ENCODE measurements around the gene GAPDH. TPM values are rescaled to one million over a fixed set of nuclear protein-coding genes. Genes with fewer than 3 reads are reported as not detected.
"Not testable (repeated sequence)": the region's sequence is repeated elsewhere in the genome, so short reads cannot be mapped to it uniquely, and the experiment has no call there.

GAPDH gene
- total and polyA plus RNA-seq, 8 donors: 579 to 2,765 (median 1,254) TPM

GRCh38 chr12:6536894-6537579 lies 2.7 kb downstream of the GAPDH start:
- peaks cover 63 to 87% (median 72%) of the 10 kb centered on the region in 4 donors for H3K4me1 ChIP-seq
- TF ChIP-seq, protein P1, sequence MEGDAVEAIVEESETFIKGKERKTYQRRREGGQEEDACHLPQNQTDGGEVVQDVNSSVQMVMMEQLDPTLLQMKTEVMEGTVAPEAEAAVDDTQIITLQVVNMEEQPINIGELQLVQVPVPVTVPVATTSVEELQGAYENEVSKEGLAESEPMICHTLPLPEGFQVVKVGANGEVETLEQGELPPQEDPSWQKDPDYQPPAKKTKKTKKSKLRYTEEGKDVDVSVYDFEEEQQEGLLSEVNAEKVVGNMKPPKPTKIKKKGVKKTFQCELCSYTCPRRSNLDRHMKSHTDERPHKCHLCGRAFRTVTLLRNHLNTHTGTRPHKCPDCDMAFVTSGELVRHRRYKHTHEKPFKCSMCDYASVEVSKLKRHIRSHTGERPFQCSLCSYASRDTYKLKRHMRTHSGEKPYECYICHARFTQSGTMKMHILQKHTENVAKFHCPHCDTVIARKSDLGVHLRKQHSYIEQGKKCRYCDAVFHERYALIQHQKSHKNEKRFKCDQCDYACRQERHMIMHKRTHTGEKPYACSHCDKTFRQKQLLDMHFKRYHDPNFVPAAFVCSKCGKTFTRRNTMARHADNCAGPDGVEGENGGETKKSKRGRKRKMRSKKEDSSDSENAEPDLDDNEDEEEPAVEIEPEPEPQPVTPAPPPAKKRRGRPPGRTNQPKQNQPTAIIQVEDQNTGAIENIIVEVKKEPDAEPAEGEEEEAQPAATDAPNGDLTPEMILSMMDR (IDR thresholded peaks at IDR 0.05): no peak
- TF ChIP-seq EP300 (IDR thresholded peaks at IDR 0.05): no peak
- TF ChIP-seq POLR2AphosphoS5 (IDR thresholded peaks at IDR 0.05): no peak
- no peak for TF ChIP-seq POLR2A (IDR thresholded peaks at IDR 0.05)
- H3K27ac ChIP-seq: peak overlapping the region in 4 of 5 donors; percentile 95 to 100 (median 96)
- peak in 1 of 2 donors; percentile 12 for DNase-seq
- H3K4me3 ChIP-seq: peak overlapping the region in 2 of 4 donors; percentile 80 to 97
- no peaks in the 10 kb centered on the region for H3K27me3 ChIP-seq
- intact Hi-C loops (cut with DNase I; ENCODE audit: low total_unique reads): loop anchor here (10.0 kb wide), 1 partner anchor 112 kb away; no protein-coding TSS in a partner anchor
- 64 to 77% (median 72%) methylated on average over 13 to 19 of the region's 19 CpGs for WGBS, 5 donors
- no peaks in the 10 kb centered on the region for H3K9me3 ChIP-seq
- peaks cover 30 to 45% (median 34%) of the 10 kb centered on the region in 4 donors for H3K36me3 ChIP-seq

- peak overlapping the region; percentile 52 to 100 (median 74) for H3K27ac ChIP-seq
- peak in 1 of 3 donors; percentile 67 for TF ChIP-seq POLR2AphosphoS5 (IDR thresholded peaks at IDR 0.05)
- TF ChIP-seq, protein P1 (IDR thresholded peaks at IDR 0.05): peak in 5 of 7 experiments; percentile 58 to 92 (median 81)
- H3K36me3 ChIP-seq: peaks cover 30 to 53% (median 36%) of the 10 kb centered on the region in 4 donors
- WGBS, 5 donors: 21 to 34% (median 31%) methylated on average over 12 to 17 of the region's 17 CpGs
- peaks cover 56 to 87% (median 68%) of the 10 kb centered on the region in 4 donors for H3K4me1 ChIP-seq
- H3K4me3 ChIP-seq: peak overlapping the region in 1 of 4 donors; percentile 97
- not testable (repeated sequence) for H3K27me3 ChIP-seq, H3K9me3 ChIP-seq
- intact Hi-C loops (cut with DNase I; ENCODE audit: low total_unique reads): loop anchor here (10.0 kb wide), 1 partner anchor 113 kb away; no protein-coding TSS in a partner anchor
- peak; percentile 87 to 93 for DNase-seq
Observed at GRCh38 chr12:6537580-6538419, 3.5 kb downstream of the GAPDH start.

GRCh38 chr12:6538420-6539313 lies 4.3 kb downstream of the GAPDH start:
- 62 to 70% (median 67%) methylated on average over 17 to 24 of the region's 24 CpGs for WGBS, 5 donors
- DNase-seq: peak in 1 of 2 donors; percentile 17
- Histone ChIP-seq H3K36me3 (peaks cover 30 to 59% (median 40%) of the 10 kb centered on the region in 4 donors), H3K27ac (peak overlapping the region in 4 of 5 donors; percentile 57 to 100 (median 89)), H3K9me3 (no peaks in the 10 kb centered on the region), H3K4me3 (no peak overlapping the region), H3K27me3 (no peaks in the 10 kb centered on the region), H3K4me1 (peaks cover 49 to 79% (median 59%) of the 10 kb centered on the region in 4 donors)
- intact Hi-C loops (cut with DNase I; ENCODE audit: low total_unique reads): loop anchor here (10.0 kb wide), 1 partner anchor 114 kb away; no protein-coding TSS in a partner anchor
- TF ChIP-seq EP300 (IDR thresholded peaks at IDR 0.05) (no peak), POLR2A (IDR thresholded peaks at IDR 0.05) (no peak), POLR2AphosphoS5 (IDR thresholded peaks at IDR 0.05) (no peak)
- TF ChIP-seq, protein P1 (IDR thresholded peaks at IDR 0.05): no peak

Data from stomach (tissue), 9 donors.